ENCODE measurements around the gene MTFR2. TPM values are rescaled to one million over a fixed set of nuclear protein-coding genes. Genes with fewer than 3 reads are reported as not detected.
A peak's percentile ranks its signal among the peaks of the same experiment; 100 is the strongest.

Gene MTFR2
- total and polyA plus RNA-seq, 2 of the 13 experiments (the other 11 are each of a cell fraction or from before 2014, with no cell fraction given): 6.7 to 10.7 TPM

GRCh38 chr6:136289327-136289578 is 39.1 kb upstream of the MTFR2 start (continued):
- no peak for TF ChIP-seq ZHX2 (IDR thresholded peaks at IDR 0.05; ENCODE audit: low read depth)
- TF ChIP-seq ZHX2 (CRISPR knock-in tag; IDR thresholded peaks at IDR 0.05; ENCODE audit: borderline replicate concordance): 0 out of 2 replicates have a peak, but pooled peaks have one; percentile 20
- TF ChIP-seq ZNF816 (CRISPR knock-in tag; IDR thresholded peaks at IDR 0.05; ENCODE audit: borderline replicate concordance): no peak
- TF ChIP-seq, protein P1, sequence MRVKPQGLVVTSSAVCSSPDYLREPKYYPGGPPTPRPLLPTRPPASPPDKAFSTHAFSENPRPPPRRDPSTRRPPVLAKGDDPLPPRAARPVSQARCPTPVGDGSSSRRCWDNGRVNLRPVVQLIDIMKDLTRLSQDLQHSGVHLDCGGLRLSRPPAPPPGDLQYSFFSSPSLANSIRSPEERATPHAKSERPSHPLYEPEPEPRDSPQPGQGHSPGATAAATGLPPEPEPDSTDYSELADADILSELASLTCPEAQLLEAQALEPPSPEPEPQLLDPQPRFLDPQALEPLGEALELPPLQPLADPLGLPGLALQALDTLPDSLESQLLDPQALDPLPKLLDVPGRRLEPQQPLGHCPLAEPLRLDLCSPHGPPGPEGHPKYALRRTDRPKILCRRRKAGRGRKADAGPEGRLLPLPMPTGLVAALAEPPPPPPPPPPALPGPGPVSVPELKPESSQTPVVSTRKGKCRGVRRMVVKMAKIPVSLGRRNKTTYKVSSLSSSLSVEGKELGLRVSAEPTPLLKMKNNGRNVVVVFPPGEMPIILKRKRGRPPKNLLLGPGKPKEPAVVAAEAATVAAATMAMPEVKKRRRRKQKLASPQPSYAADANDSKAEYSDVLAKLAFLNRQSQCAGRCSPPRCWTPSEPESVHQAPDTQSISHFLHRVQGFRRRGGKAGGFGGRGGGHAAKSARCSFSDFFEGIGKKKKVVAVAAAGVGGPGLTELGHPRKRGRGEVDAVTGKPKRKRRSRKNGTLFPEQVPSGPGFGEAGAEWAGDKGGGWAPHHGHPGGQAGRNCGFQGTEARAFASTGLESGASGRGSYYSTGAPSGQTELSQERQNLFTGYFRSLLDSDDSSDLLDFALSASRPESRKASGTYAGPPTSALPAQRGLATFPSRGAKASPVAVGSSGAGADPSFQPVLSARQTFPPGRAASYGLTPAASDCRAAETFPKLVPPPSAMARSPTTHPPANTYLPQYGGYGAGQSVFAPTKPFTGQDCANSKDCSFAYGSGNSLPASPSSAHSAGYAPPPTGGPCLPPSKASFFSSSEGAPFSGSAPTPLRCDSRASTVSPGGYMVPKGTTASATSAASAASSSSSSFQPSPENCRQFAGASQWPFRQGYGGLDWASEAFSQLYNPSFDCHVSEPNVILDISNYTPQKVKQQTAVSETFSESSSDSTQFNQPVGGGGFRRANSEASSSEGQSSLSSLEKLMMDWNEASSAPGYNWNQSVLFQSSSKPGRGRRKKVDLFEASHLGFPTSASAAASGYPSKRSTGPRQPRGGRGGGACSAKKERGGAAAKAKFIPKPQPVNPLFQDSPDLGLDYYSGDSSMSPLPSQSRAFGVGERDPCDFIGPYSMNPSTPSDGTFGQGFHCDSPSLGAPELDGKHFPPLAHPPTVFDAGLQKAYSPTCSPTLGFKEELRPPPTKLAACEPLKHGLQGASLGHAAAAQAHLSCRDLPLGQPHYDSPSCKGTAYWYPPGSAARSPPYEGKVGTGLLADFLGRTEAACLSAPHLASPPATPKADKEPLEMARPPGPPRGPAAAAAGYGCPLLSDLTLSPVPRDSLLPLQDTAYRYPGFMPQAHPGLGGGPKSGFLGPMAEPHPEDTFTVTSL (CRISPR knock-in tag; IDR thresholded peaks at IDR 0.05; ENCODE audit: borderline replicate concordance): peak; percentile 73; the same call in 1 of the 2 replicates
- TF ChIP-seq, protein P2, sequence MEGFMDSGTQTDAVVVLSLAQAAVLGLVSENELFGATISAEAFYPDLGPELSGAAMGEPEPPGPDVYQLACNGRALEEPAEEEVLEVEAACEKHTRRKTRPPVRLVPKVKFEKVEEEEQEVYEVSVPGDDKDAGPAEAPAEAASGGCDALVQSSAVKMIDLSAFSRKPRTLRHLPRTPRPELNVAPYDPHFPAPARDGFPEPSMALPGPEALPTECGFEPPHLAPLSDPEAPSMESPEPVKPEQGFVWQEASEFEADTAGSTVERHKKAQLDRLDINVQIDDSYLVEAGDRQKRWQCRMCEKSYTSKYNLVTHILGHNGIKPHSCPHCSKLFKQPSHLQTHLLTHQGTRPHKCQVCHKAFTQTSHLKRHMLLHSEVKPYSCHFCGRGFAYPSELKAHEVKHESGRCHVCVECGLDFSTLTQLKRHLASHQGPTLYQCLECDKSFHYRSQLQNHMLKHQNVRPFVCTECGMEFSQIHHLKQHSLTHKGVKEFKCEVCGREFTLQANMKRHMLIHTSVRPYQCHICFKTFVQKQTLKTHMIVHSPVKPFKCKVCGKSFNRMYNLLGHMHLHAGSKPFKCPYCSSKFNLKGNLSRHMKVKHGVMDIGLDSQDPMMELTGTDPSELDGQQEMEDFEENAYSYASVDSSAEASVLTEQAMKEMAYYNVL (CRISPR knock-in tag; IDR thresholded peaks at IDR 0.05; ENCODE audit: borderline replicate concordance): 0 out of 2 replicates have a peak, but pooled peaks have one; percentile 28
- TF ChIP-seq MYC (CRISPR knock-in tag; IDR thresholded peaks at IDR 0.05; ENCODE audit: borderline replicate concordance): peak; percentile 70
- TF ChIP-seq HNRNPLL (IDR thresholded peaks at IDR 0.05; ENCODE audit: low read depth, low read length, poor library complexity, severe bottlenecking): peak; percentile 63
- peak; percentile 95 for TF ChIP-seq AGO2 (optimal IDR thresholded peaks at IDR 0.05; ENCODE audit: low read depth, low read length)
- 0 out of 2 replicates have a peak, but pooled peaks have one; percentile 83 for TF ChIP-seq ZNF30 (CRISPR knock-in tag; IDR thresholded peaks at IDR 0.05)
- TF ChIP-seq, protein P3, sequence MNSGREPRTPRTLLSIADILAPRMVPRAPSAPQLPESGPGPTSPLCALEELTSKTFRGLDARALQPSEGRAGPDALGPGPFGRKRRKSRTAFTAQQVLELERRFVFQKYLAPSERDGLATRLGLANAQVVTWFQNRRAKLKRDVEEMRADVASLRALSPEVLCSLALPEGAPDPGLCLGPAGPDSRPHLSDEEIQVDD (CRISPR knock-in tag; IDR thresholded peaks at IDR 0.05; ENCODE audit: borderline replicate concordance): peak; percentile 88; the same call in 1 of the 2 replicates
- no peak for TF ChIP-seq ATF1 (CRISPR knock-in tag; IDR thresholded peaks at IDR 0.05)
- peak; percentile 52; the same call in 1 of the 2 replicates for TF ChIP-seq RFXAP (CRISPR knock-in tag; IDR thresholded peaks at IDR 0.05; ENCODE audit: borderline replicate concordance)
- no peak for TF ChIP-seq NFYC (CRISPR knock-in tag; IDR thresholded peaks at IDR 0.05)
- 0 out of 2 replicates have a peak, but pooled peaks have one; percentile 18 for TF ChIP-seq ZNF777 (CRISPR knock-in tag; IDR thresholded peaks at IDR 0.05)

Measured in HepG2 (cell line).